ENCODE measurements around the gene EIF4B. TPM values are rescaled to one million over a fixed set of nuclear protein-coding genes. Genes with fewer than 3 reads are reported as not detected.
A peak's percentile ranks its signal among the peaks of the same experiment; 100 is the strongest.

EIF4B gene
- total RNA-seq, 1 experiment from 2014 or later, result 531 TPM

DNA sequence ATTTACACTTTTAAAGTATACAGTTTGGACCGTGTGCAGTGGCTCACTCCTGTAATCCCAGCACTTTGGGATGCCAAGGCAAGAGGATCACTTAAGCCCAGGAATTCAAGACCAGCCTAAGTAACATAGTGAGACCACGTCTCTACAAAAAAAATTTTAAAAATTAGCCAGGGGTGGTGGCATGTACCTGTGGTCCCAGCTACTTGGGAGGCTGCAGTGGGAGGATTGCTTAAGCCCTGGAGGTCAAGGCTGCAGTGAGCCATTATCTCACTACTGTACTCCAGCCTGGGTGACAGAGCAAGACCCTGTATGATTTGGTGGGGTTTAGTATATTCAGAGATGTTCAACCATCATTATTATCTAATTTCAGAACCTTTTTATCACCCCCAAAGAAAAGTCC is 4.7 kb downstream of the EIF4B start:
- Histone ChIP-seq H3F3A (ENCODE audit: insufficient read depth, low read depth) (peaks cover 60% of the 10 kb centered on the region), H3K79me2 (ENCODE audit: low read depth) (peaks cover 97% of the 10 kb centered on the region), H3K9me2 (ENCODE audit: insufficient read depth) (no peaks in the 10 kb centered on the region), H3K9me3 (ENCODE audit: insufficient read depth, low read depth) (no peaks in the 10 kb centered on the region), H3K4me2 (peak overlapping the region; percentile 86; the same call in 1 of the 2 replicates), H3K27ac (no peak overlapping the region), H4K20me1 (ENCODE audit: insufficient read depth) (peaks cover 88% of the 10 kb centered on the region), H3K4me1 (replicated peaks; ENCODE audit: insufficient read depth) (peaks cover 42% of the 10 kb centered on the region), H2AFZ (no peak overlapping the region), H3K27me3 (ENCODE audit: insufficient read depth, low read depth) (no peaks in the 10 kb centered on the region), H3K36me3 (ENCODE audit: low read depth) (peaks cover 59% of the 10 kb centered on the region), H3K4me3 (no peak overlapping the region)
- DNase-seq, result no peak
- no TSS peak for BruUV-seq (replicated peaks)
- TF ChIP-seq, protein P1, sequence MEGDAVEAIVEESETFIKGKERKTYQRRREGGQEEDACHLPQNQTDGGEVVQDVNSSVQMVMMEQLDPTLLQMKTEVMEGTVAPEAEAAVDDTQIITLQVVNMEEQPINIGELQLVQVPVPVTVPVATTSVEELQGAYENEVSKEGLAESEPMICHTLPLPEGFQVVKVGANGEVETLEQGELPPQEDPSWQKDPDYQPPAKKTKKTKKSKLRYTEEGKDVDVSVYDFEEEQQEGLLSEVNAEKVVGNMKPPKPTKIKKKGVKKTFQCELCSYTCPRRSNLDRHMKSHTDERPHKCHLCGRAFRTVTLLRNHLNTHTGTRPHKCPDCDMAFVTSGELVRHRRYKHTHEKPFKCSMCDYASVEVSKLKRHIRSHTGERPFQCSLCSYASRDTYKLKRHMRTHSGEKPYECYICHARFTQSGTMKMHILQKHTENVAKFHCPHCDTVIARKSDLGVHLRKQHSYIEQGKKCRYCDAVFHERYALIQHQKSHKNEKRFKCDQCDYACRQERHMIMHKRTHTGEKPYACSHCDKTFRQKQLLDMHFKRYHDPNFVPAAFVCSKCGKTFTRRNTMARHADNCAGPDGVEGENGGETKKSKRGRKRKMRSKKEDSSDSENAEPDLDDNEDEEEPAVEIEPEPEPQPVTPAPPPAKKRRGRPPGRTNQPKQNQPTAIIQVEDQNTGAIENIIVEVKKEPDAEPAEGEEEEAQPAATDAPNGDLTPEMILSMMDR (conservative IDR thresholded peaks at IDR 0.05), result no peak
- TF ChIP-seq EZH2 (IDR thresholded peaks at IDR 0.05; ENCODE audit: low read depth), result no peak
- POLR2A ChIA-PET (ENCODE audit: unreplicated experiment), result interaction anchor here (0.6 to 0.7 kb wide), 2 partner anchors 25 to 40 kb away, joined by 3 to 10 read pairs; no protein-coding TSS in a partner anchor
- intact Hi-C loops (cut with micrococcal nuclease; ENCODE audit: unreplicated experiment), result no loop called here
- CTCF ChIA-PET, result no interaction called here

DNA sequence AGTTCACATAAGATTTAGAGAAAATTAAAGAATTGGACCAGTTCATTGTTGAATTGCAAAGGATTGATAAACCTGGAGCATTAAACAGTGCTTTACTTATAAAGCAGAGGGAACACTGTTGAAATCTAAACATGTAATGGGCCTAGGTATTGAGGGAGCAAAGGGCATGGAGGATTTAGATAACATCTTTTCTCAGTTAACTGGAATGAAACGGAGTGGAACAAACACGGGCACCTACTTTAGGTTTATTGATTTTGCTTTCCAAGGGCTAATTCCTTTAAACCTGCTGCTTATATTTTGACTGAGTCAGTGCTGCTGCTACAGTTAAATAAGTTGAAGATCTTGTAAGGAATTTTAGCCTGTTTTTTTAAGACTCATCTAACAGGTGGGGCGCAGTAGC is 5.6 kb downstream of the EIF4B start:
- Histone ChIP-seq H3F3A (ENCODE audit: insufficient read depth, low read depth) (peaks cover 70% of the 10 kb centered on the region), H4K20me1 (ENCODE audit: insufficient read depth) (peaks cover 97% of the 10 kb centered on the region), H3K4me1 (replicated peaks; ENCODE audit: insufficient read depth) (peaks cover 42% of the 10 kb centered on the region), H3K9me2 (ENCODE audit: insufficient read depth) (no peaks in the 10 kb centered on the region), H3K4me3 (no peak overlapping the region), H3K27ac (no peak overlapping the region), H3K27me3 (ENCODE audit: insufficient read depth, low read depth) (no peaks in the 10 kb centered on the region), H3K9me3 (ENCODE audit: insufficient read depth, low read depth) (no peaks in the 10 kb centered on the region), H2AFZ (no peak overlapping the region), H3K4me2 (peak overlapping the region; percentile 86; the same call in 1 of the 2 replicates), H3K36me3 (ENCODE audit: low read depth) (peaks cover 68% of the 10 kb centered on the region), H3K79me2 (ENCODE audit: low read depth) (peaks cover 100% of the 10 kb centered on the region)
- DNase-seq, result no peak
- intact Hi-C loops (cut with micrococcal nuclease; ENCODE audit: unreplicated experiment), result no loop called here
- ChIA-PET POLR2A (ENCODE audit: unreplicated experiment) (interaction anchor here (0.7 kb wide), 1 partner anchor 26 kb away, joined by 10 read pairs; no protein-coding TSS in a partner anchor), CTCF (interaction anchor here (0.6 kb wide), 1 partner anchor 54 kb away, joined by 3 read pairs; no protein-coding TSS in a partner anchor)
- no TSS peak for BruUV-seq (replicated peaks)
- TF ChIP-seq EZH2 (IDR thresholded peaks at IDR 0.05; ENCODE audit: low read depth), result no peak
- TF ChIP-seq, protein P1 (conservative IDR thresholded peaks at IDR 0.05), result no peak

DNA sequence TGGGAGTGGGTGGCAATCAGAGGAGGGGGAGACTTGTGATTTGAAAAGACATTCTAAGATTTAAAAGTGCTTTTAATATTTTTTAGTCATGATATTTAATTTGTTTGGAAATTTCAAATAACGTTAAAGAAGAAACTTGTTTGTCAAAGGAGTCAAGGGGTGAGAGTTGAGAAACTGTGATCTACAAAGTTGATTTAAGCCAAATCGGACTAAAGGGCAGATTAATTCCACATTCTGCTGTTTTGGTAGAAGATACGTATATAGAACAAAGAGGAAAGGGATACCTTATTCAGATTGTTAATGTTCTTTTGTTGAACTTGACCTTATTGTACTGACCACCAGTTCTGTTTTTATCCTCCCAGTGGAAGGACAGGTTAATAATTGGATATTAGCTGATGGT is 6.7 kb downstream of the EIF4B start:
- no peaks in the 10 kb centered on the region for H3K9me3 ChIP-seq (ENCODE audit: insufficient read depth, low read depth)
- POLR2A ChIA-PET (ENCODE audit: unreplicated experiment), result no interaction called here
- H3F3A ChIP-seq (ENCODE audit: insufficient read depth, low read depth), result peaks cover 73% of the 10 kb centered on the region
- H3K36me3 ChIP-seq (ENCODE audit: low read depth), result peaks cover 71% of the 10 kb centered on the region
- H3K4me3 ChIP-seq, result no peak overlapping the region
- no peaks in the 10 kb centered on the region for H3K27me3 ChIP-seq (ENCODE audit: insufficient read depth, low read depth)
- H3K4me2 ChIP-seq, result no peak overlapping the region
- H3K9me2 ChIP-seq (ENCODE audit: insufficient read depth), result no peaks in the 10 kb centered on the region
- DNase-seq, result no peak
- no peak overlapping the region for H3K27ac ChIP-seq
- peaks cover 100% of the 10 kb centered on the region for H3K79me2 ChIP-seq (ENCODE audit: low read depth)
- no TSS peak for BruUV-seq (replicated peaks)
- peaks cover 39% of the 10 kb centered on the region for H3K4me1 ChIP-seq (replicated peaks; ENCODE audit: insufficient read depth)
- H4K20me1 ChIP-seq (ENCODE audit: insufficient read depth), result peaks cover 100% of the 10 kb centered on the region
- no peak overlapping the region for H2AFZ ChIP-seq
- intact Hi-C loops (cut with micrococcal nuclease; ENCODE audit: unreplicated experiment), result no loop called here
- no peak for TF ChIP-seq EZH2 (IDR thresholded peaks at IDR 0.05; ENCODE audit: low read depth)
- TF ChIP-seq, protein P1 (conservative IDR thresholded peaks at IDR 0.05), result no peak
- CTCF ChIA-PET, result no interaction called here
